ENCODE results near the gene MPC1L. TPM values are rescaled to one million over a fixed set of nuclear protein-coding genes. Genes with fewer than 3 reads are reported as not detected.

Gene MPC1L
- total and polyA plus RNA-seq, 2 experiments from 2014 or later = not detected

DNA sequence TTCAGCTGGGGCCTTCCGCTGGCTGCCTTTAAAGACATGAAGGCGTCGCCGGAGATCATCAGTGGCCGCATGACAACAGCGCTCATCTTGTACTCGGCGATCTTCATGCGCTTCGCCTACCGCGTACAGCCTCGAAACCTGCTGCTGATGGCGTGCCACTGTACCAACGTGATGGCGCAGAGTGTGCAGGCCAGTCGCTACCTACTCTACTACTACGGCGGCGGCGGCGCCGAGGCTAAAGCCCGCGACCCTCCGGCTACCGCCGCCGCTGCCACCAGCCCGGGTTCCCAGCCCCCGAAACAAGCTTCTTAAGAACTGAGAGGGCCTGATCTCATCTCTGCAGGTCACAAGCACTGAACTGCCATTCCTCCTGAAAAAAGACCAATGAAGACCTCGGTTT is 437 bp downstream of the MPC1L start:
- peaks cover 5% of the 10 kb centered on the region for H3K27me3 Mint-ChIP-seq (ENCODE audit: insufficient read depth, low read depth, poor library complexity)
- TF ChIP-seq NANOG (IDR thresholded peaks at IDR 0.05; ENCODE audit: borderline replicate concordance) (no peak), EZH2phosphoT487 (IDR thresholded peaks at IDR 0.05; ENCODE audit: unreplicated experiment) (no peak), JUNB (IDR thresholded peaks at IDR 0.05; ENCODE audit: unreplicated experiment) (no peak), STAT1 (IDR thresholded peaks at IDR 0.05; ENCODE audit: unreplicated experiment) (no peak), ZNF331 (CRISPR knock-in tag; IDR thresholded peaks at IDR 0.05; ENCODE audit: low read depth) (no peak), CREB1 (CRISPR knock-in tag; IDR thresholded peaks at IDR 0.05; ENCODE audit: low read depth) (no peak), POLR2AphosphoS5 (IDR thresholded peaks at IDR 0.05; ENCODE audit: low read depth) (no peak), EZH2 (IDR thresholded peaks at IDR 0.05; ENCODE audit: low read depth, unreplicated experiment) (no peak), CTCF (conservative IDR thresholded peaks at IDR 0.05; ENCODE audit: low read depth in 2 of 2) (no peak), ZNF114 (CRISPR knock-in tag; IDR thresholded peaks at IDR 0.05) (no peak)
- TF ChIP-seq, protein P1, sequence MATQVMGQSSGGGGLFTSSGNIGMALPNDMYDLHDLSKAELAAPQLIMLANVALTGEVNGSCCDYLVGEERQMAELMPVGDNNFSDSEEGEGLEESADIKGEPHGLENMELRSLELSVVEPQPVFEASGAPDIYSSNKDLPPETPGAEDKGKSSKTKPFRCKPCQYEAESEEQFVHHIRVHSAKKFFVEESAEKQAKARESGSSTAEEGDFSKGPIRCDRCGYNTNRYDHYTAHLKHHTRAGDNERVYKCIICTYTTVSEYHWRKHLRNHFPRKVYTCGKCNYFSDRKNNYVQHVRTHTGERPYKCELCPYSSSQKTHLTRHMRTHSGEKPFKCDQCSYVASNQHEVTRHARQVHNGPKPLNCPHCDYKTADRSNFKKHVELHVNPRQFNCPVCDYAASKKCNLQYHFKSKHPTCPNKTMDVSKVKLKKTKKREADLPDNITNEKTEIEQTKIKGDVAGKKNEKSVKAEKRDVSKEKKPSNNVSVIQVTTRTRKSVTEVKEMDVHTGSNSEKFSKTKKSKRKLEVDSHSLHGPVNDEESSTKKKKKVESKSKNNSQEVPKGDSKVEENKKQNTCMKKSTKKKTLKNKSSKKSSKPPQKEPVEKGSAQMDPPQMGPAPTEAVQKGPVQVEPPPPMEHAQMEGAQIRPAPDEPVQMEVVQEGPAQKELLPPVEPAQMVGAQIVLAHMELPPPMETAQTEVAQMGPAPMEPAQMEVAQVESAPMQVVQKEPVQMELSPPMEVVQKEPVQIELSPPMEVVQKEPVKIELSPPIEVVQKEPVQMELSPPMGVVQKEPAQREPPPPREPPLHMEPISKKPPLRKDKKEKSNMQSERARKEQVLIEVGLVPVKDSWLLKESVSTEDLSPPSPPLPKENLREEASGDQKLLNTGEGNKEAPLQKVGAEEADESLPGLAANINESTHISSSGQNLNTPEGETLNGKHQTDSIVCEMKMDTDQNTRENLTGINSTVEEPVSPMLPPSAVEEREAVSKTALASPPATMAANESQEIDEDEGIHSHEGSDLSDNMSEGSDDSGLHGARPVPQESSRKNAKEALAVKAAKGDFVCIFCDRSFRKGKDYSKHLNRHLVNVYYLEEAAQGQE (IDR thresholded peaks at IDR 0.05; ENCODE audit: unreplicated experiment) = no peak
- TF ChIP-seq, protein P2, sequence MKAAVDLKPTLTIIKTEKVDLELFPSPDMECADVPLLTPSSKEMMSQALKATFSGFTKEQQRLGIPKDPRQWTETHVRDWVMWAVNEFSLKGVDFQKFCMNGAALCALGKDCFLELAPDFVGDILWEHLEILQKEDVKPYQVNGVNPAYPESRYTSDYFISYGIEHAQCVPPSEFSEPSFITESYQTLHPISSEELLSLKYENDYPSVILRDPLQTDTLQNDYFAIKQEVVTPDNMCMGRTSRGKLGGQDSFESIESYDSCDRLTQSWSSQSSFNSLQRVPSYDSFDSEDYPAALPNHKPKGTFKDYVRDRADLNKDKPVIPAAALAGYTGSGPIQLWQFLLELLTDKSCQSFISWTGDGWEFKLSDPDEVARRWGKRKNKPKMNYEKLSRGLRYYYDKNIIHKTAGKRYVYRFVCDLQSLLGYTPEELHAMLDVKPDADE (IDR thresholded peaks at IDR 0.05) = no peak
- TF ChIP-seq, protein P3, sequence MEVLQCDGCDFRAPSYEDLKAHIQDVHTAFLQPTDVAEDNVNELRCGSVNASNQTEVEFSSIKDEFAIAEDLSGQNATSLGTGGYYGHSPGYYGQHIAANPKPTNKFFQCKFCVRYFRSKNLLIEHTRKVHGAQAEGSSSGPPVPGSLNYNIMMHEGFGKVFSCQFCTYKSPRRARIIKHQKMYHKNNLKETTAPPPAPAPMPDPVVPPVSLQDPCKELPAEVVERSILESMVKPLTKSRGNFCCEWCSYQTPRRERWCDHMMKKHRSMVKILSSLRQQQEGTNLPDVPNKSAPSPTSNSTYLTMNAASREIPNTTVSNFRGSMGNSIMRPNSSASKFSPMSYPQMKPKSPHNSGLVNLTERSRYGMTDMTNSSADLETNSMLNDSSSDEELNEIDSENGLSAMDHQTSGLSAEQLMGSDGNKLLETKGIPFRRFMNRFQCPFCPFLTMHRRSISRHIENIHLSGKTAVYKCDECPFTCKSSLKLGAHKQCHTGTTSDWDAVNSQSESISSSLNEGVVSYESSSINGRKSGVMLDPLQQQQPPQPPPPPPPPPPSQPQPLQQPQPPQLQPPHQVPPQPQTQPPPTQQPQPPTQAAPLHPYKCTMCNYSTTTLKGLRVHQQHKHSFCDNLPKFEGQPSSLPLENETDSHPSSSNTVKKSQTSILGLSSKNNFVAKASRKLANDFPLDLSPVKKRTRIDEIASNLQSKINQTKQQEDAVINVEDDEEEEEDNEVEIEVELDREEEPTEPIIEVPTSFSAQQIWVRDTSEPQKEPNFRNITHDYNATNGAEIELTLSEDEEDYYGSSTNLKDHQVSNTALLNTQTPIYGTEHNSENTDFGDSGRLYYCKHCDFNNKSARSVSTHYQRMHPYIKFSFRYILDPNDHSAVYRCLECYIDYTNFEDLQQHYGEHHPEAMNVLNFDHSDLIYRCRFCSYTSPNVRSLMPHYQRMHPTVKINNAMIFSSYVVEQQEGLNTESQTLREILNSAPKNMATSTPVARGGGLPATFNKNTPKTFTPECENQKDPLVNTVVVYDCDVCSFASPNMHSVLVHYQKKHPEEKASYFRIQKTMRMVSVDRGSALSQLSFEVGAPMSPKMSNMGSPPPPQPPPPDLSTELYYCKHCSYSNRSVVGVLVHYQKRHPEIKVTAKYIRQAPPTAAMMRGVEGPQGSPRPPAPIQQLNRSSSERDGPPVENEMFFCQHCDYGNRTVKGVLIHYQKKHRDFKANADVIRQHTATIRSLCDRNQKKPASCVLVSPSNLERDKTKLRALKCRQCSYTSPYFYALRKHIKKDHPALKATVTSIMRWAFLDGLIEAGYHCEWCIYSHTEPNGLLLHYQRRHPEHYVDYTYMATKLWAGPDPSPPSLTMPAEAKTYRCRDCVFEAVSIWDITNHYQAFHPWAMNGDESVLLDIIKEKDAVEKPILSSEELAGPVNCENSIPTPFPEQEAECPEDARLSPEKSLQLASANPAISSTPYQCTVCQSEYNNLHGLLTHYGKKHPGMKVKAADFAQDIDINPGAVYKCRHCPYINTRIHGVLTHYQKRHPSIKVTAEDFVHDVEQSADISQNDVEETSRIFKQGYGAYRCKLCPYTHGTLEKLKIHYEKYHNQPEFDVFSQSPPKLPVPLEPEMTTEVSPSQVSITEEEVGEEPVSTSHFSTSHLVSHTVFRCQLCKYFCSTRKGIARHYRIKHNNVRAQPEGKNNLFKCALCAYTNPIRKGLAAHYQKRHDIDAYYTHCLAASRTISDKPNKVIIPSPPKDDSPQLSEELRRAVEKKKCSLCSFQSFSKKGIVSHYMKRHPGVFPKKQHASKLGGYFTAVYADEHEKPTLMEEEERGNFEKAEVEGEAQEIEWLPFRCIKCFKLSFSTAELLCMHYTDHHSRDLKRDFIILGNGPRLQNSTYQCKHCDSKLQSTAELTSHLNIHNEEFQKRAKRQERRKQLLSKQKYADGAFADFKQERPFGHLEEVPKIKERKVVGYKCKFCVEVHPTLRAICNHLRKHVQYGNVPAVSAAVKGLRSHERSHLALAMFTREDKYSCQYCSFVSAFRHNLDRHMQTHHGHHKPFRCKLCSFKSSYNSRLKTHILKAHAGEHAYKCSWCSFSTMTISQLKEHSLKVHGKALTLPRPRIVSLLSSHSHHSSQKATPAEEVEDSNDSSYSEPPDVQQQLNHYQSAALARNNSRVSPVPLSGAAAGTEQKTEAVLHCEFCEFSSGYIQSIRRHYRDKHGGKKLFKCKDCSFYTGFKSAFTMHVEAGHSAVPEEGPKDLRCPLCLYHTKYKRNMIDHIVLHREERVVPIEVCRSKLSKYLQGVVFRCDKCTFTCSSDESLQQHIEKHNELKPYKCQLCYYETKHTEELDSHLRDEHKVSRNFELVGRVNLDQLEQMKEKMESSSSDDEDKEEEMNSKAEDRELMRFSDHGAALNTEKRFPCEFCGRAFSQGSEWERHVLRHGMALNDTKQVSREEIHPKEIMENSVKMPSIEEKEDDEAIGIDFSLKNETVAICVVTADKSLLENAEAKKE (CRISPR knock-in tag; IDR thresholded peaks at IDR 0.05) = no peak

More for the DNA sequence above, 437 bp downstream of the MPC1L start:
- Mint-ChIP-seq H3K4me3 (no peak overlapping the region), H3K36me3 (ENCODE audit: low read depth) (peaks cover 4% of the 10 kb centered on the region; the same call in 1 of the 3 replicates), H3K27ac (no peak overlapping the region), H3K9me3 (no peaks in the 10 kb centered on the region), H3K4me1 (peaks cover 7% of the 10 kb centered on the region; the same call in 2 of the 3 replicates)
- Histone ChIP-seq H4K20me1 (replicated peaks; ENCODE audit: insufficient read depth) (no peaks in the 10 kb centered on the region), H3K79me2 (replicated peaks; ENCODE audit: insufficient read depth) (no peaks in the 10 kb centered on the region), H3K9me2 (ENCODE audit: insufficient read depth) (no peaks in the 10 kb centered on the region), H3K4me2 (no peak overlapping the region), H3K4me3 (no peak overlapping the region), H2AFZ (no peak overlapping the region), H3K27me3 (ENCODE audit: insufficient read depth) (no peaks in the 10 kb centered on the region), H3F3A (replicated peaks; ENCODE audit: low read depth) (no peaks in the 10 kb centered on the region), H3K36me3 (ENCODE audit: insufficient read depth) (no peaks in the 10 kb centered on the region), H3K4me1 (ENCODE audit: insufficient read depth) (no peaks in the 10 kb centered on the region), H3K27ac (ENCODE audit: low read depth) (no peak overlapping the region)
- DNase-seq (ENCODE audit: low spot score) (no peak), ATAC-seq (peak; percentile 24; the same call in 2 of the 3 replicates)
